ENCODE results near the gene CLK1.

DNA sequence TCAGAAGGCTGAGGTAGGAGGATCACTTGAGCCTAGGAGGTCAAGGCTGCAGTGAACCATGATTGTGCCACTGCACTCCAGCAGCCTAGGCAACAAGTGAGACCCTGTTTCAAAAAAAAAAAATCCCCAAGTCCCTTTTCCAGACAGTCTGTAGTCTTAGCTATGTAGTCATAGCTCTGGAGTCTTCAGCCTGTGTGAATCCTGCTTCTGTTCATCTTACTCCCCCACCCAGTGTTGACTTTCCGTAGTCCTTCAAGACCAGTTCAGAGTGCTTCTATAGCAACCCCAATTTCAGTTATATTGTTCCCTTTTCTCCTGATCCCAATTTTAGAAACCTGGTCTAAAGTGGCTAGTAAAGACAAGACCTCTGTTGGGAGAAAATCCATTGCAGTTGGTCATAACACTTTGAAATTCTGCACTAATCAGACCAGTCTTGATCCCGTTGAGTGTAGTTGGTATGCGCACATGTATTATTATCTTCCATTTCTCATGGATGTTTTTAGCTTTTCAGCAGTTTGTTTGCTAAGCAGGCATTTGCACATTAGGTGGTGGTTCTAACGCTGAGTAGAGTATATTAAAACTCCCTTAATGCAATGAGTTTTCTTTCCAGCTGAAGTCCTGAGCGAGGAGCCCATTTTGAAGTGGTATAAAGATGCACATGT, 43.8 kb downstream of the CLK1 start:
- TF ChIP-seq, protein P1, sequence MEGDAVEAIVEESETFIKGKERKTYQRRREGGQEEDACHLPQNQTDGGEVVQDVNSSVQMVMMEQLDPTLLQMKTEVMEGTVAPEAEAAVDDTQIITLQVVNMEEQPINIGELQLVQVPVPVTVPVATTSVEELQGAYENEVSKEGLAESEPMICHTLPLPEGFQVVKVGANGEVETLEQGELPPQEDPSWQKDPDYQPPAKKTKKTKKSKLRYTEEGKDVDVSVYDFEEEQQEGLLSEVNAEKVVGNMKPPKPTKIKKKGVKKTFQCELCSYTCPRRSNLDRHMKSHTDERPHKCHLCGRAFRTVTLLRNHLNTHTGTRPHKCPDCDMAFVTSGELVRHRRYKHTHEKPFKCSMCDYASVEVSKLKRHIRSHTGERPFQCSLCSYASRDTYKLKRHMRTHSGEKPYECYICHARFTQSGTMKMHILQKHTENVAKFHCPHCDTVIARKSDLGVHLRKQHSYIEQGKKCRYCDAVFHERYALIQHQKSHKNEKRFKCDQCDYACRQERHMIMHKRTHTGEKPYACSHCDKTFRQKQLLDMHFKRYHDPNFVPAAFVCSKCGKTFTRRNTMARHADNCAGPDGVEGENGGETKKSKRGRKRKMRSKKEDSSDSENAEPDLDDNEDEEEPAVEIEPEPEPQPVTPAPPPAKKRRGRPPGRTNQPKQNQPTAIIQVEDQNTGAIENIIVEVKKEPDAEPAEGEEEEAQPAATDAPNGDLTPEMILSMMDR (IDR thresholded peaks at IDR 0.05), result no peak
- no peak for TF ChIP-seq POLR2A (IDR thresholded peaks at IDR 0.05)

Measured in prostate gland (tissue), 2 donors.